GM21529 (cell line): Measurements from ENCODE around the gene MTG2.
A peak's percentile ranks its signal among the peaks of the same experiment; 100 is the strongest.
"Not testable (repeated sequence)": the region's sequence is repeated elsewhere in the genome, so short reads cannot be mapped to it uniquely, and the experiment has no call there.

Source experiments
- ATAC-seq: cut with Tn5 transposase; IDR thresholded peaks from one replicate; pipeline ENCODE4 v1.9.1; 2021; ENCODE audit not compliant: unreplicated experiment

Gene MTG2

DNA sequence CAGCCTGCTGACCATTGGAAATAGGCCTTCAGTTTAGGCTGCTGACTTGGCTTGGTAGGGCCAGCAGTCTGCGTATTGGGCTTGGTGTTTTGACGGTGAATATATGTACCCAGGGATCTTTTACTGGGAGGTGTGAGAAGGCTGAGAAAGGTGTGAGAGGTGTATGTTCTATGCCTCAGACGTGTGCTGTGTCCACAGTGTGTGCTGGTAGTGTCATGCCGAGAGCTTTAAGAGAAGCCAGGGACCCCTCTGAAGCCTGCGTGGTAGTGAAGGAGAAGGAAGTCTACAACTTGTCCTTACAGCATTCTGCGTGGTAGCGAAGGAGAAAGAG lies 37.2 kb upstream of the MTG2 start:
- no peak for ATAC-seq

DNA sequence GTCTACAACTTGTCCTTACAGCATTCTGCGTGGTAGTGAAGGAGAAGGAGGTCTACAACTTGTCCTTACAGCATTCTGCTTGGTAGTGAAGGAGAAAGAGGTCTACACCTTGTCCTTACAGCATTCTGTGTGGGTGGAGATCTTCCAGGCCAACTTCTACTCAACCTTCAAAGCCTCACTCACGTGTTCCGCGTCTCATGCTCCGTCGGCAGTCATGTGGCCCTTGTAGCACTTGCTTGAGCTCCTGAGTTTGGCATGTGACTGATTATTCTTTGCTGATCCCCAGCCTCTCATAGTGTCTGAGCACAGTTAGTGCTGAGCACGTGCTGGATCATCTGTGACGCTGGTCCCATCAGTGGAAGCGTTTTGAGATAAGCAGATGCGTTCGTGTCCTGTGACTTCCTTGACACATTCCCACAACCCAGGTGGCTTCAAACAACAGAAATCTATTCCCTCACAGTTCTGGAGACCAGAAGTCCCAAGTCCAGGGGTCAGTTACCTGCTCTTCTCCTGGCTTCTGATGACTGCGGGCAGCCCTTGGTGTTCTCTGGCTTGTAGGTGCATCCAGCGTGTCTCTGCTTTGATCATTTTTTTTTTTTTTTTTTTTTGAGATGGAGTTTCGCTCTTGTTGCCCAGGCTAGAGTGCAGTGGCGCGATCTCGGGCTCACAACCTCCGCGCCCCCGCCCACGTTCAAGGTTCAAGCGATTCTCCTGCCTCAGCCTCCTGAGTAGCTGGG lies 36.6 kb upstream of the MTG2 start:
- no peak for ATAC-seq

DNA sequence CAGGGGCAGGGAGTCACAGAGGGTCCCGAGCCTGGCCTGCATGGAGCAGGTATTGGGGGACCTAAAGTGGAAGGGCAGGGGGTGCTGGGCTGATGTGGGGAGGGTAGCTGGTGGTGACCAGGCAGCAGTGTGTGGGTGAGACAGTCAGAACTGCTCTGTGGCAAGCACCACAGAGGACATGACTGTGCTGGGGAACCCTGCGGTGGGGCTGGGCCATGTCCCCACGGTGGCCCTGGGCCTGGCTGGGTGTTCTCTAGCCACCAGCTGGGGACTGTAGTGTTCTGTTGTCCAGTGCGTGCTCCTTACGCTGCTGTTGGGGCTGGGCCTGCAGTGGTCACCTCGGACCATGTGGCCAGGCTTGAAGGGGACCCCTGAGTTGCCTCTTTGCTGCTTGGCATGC lies 35.7 kb upstream of the MTG2 start:
- no peak for ATAC-seq

DNA sequence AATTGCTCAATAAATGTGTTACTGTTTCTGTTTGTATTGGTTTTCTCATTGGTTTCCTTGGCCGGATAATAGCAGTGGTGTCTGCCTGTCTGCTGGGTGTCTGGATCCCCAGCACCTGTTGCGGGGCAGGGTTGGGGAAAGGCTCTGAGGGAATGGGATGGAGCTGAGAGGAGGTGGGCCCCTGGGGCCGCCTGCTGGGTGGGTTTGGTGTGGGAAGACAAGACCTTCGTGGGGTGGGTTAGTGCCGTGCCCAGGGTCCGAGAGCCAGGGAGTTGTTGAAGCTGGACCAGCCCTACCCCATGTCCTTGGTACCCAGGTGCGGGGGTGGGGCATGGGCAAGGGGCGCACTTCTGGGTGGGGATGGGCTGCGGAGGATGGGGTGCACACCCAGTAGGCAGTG lies 35.3 kb upstream of the MTG2 start:
- ATAC-seq = no peak

DNA sequence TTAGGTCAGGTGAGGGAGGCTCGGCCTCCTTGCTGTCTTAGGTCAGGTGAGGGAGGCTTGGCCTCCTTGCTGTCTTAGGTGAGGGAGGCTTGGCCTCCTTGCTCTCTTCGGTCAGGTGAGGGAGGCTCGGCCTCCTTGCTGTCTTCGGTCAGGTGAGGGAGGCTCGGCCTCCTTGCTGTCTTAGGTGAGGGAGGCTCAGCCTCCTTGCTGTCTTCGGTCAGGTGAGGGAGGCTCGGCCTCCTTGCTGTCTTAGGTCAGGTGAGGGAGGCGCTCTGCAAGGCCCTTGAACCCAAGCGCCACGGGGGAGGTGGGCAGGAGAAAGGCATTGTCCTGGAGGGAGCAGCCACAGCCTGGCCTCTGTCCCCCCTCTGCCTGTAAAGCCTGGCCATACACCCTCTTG lies 34.4 kb upstream of the MTG2 start:
- not testable (repeated sequence) for ATAC-seq

DNA sequence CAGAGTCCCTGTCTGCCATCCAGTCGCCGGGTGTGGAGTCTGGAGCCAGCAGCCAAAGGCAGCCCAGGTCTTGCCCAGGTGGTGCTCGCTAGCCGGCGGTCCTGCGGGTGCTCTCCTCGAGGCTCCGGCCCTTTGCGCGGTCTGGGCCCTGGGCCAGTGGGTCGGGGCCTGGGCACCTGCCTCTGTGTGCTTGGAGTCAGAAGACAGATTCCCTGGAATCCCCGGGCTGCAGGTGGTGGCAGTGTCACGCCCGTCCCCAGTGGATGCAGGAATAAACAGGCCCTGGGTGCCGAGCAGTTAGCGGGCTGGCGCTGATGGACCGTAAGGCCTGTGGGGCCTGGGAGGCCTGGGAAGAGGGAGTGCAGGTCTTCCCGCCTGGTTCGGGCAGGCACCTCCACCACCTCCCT lies 33.9 kb upstream of the MTG2 start:
- ATAC-seq = no peak

DNA sequence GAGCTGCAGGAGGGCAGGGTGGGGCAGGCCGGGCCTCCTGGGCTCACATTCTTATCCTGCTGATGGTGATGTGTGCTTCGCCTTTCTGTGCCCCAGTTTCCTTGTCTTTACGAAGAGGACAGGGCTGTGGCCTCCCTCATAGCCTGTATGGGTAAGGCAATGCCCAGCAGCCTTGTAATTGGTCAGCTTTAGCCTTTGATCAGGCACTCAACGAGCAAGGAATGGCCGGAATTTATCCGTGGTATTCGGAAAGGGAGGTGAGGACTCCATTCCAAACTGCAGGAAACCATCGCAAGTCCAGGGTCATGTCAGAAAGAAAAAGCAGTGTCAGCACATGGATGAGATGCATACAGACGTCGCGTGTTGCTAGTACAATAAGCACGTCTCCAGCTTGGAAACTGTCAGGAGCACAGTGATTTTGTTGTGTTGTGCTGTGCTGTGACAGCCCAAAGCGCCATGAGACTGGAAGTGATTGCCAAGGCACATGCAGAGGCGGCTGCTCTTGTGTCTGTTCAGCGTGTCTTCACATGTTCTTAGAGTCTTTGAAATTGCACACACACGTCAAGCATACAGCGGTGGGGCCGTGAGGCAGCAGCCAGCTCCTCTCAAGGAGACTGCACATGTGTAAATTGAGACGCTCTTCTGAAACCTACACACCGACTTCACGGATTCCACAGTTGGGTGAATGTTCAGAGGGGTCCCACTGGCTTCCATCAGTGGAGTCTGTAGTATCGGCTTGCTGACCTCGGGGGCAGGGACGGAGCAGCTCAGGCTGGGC lies 33.1 kb upstream of the MTG2 start:
- ATAC-seq = no peak

DNA sequence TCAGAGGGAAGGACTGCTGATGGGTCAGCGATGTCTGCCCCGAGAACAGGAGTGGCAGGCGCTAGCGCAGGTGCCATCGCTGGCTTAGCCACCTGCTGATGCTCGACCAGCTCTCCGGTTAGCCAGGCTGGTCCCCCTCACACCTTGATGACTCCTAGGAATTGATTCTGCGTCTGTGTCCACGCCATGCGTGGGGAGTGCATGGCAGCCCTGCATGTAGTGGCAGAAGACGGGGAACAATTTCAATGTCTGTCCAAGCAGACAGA lies 32.6 kb upstream of the MTG2 start:
- no peak for ATAC-seq

DNA sequence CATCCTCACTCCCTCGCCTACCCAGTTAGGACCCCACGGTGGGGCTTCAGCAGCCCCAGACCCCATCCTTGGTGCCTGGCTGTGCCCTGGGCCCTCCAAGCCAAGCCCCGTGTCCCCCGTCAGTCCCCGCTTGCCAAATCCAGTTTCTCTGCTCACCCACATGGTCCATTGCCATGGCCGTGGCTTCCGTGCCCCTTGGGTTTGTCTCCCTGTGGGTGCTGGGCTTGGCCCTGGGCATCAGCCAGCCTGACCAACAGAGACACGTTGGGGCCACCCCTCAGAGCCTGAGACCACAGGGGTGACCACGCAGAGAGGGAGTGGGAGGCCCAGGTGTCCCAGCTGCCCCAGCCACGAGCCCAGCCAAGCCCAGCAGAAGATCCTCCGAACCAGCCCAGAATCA lies 31.6 kb upstream of the MTG2 start:
- ATAC-seq = no peak

DNA sequence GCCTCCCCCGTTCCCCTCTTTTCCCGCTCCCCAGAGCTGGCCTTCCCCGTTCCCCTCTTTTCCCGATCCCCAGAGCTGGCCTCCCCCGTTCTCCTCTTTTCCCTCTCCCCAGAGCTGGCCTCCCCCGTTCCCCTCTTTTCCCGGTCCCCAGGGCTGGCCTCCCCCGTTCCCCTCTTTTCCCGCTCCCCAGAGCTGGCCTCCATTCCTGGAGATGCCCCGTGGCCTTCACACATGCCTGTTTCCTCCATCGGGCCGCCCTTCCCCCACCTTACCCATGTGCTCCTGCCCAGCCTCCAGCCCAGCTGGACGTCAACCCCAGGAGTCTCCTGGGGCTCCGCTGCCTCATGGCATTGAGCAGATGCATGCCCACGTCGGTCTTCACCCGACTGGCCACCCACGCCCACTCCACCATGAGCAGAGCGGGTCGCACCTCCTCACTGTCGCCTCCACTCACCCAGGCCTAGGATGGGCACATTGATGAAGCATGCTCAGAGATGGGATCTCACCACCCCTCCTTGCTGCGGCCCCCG lies 30.9 kb upstream of the MTG2 start:
- no peak for ATAC-seq

DNA sequence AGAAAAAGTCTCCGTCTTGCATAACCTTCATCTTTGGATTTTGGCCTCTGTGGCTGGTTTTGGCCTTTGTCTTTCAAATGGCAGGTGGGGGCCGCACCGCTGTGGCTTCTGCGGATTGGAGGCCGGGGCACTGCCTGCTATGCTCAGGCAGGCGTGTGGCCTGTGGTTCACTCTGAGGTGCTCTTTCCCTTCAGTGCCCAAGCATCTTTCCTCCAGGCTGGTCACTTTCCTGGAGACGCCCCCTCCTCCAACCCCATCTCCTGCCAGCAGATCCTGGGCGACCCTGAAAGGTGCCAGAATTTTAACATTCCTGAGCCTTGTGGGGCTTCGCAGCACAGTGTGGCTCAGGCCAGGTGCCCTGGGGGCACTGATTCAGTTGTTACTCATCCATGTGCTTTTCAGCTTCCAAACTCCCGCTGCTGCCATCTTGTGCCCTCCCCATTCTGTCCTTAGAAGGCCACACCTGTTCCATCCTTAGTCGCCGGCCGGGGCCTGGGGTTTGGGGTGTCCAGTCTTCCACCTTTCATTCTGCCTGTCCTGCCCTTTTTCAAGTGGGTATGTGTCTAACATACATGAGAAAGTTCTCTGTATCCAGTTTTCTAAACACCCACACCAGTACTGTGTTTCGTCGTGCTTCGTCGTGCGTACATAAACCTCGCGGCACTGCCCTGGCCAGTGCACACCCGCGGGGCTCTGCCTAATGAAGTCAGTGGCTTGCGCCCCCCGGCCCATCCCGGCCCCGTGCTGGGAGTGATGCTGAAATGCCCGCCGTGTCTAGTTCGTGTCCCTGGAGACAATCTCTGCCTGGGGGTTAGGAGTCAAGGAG lies 27.2 kb upstream of the MTG2 start:
- ATAC-seq = no peak

DNA sequence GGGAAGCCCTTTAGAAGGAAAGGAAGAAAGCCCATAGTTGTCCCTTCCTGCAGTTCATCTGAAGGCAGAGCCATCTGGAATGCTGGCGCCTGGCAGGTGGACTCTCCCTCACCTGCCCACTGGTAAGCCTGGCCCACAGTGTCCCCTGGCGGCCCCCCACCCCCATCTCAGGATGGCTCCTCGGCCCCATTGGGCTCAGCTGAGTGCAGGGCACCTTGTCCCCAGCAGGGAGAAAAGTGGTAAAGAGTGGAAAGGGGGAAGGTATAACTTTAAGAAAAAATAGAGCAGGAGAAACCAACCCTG lies 26.6 kb upstream of the MTG2 start:
- no peak for ATAC-seq

DNA sequence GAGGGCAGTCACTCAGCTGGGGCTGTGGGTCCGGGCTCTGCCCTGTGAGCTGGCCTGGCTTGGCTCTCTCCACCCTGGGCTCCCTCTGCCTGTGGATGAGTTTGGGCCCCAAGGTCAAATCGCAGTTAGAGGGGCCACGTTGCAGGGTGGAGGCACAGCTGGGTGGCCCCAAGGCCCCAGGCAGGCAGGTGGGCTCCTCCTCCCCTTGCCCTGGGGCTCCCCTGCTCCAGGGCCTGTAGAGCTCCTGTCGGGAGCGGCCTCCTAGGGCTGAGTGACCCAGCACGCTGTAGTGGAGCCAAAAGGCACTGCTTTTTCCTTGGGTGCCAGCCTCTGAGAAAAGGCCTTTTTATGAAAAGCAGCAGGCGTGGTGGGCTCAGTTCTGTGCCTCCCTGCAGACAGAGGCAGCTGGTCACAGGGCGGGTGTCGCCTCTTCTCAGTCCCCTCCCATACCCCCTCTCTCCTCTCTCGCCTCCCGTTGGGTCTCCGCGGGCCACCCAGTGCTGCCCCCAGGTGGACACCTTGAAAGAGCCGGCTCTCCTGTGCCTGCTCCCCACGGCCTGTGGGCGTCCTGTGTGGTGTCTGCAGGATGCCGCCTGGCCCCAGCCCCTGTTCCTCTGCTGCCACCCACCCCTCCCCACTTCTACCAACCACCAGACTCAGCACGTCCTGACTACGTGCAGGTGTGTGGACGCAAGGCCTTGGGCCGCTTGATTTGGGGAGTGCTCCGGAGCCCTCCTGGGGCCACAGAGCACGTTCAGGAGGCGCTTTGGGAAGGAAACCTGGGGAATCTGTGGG lies 26.0 kb upstream of the MTG2 start:
- ATAC-seq = peak; percentile 50

DNA sequence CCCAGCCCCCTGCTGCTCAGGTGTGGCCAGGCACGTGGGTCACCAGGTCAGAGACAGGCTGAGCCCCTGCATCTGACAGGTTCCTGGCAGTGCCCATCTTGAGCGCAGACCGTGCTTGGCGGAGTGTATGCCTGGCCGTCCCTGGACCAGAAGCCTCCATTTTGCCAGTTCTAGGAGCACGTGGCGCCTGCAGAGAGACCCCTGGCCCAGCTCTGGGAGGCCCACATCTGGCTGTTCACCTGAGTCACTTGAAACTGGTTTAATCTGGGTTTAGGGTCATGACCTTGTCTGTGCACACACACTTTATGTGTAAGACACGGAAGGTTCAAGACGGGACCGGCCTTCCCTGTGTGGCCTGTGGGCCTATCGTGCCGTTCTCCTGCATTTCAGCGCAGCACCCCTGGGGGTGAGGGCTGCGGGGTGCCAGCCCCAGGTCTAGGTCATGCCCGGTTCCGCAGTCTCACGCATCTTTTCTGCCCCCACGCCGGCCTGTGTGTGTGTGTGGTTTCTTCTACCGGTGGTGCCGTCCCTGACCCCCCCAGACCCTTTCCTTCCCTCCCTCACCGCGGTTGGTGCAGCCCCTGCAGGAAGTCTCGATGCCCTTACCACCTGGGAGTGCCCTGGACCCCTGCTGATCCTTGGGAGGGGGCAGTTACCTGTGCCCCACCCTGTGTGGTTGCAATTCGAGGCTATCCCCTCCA lies 25.3 kb upstream of the MTG2 start:
- ATAC-seq = no peak

DNA sequence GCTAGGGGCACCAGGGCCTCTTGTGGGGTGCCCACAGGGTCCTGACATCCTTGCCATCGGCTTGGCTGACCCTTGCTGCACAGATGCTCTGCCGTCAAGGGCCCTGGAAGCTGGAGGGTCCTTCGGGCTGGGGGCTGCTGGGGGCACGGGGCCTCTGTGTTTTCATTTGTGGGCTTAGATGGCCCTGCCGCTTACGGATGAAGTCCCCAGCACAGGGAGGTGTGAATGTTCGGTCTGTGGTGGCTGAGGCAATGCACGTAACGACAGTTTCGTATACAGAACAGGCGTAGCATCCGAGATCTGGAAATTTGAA lies 24.8 kb upstream of the MTG2 start:
- ATAC-seq = no peak

DNA sequence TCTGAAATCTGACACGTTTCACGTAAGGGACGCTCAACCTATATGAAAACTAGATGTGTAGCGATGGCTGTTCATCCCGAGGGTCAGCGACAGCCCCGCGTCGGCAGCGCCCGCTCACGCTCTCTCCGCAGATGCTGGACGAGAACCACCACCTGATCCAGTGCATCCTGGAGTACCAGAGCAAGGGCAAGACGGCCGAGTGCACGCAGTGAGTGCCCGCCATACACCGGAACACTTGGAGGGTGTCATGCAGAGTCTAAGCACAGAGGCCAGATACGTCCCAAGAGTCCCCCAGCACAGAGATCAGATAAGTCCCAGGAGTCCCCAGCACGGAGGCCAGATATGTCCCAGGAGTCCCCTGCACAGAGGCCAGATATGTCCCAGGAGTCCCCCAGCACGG lies 24.3 kb upstream of the MTG2 start:
- no peak for ATAC-seq

DNA sequence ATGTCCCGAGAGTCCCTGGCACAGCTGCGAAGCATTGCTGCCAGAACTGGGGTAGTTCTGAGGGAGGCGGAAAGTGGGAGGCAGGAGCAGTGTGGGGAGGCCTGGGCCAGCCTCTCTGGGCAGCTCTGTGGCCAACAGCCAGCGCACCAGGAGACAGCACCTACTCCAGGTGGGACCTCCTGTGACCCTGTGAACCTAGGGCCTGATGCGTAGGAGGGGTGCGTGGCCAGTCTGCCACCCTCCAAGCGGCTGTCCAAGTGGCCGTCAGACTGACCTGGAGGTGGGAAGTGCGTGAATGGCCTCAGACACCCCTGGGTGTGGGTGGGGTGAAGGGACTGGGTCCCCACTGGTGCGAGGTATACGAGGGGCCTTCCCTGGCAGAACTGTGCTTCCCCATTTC lies 23.8 kb upstream of the MTG2 start:
- ATAC-seq = no peak

DNA sequence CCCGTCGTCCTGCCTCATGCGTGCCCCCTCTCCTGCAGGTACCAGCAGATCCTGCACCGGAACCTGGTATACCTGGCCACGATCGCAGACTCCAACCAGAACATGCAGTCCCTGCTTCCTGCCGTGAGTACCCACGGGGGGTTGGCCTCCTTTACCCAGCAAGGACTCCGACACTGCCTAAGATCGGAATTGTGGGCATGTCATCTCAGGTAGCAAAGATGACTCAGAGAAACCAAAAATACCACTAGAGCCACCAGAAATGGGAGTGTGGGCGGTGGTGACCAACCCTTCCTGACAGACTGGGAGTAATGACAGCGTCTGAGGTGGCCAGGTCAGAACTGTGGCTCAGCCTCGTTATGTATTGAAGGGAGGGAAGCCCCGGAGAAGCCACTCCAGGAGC lies 23.0 kb upstream of the MTG2 start:
- ATAC-seq = no peak

DNA sequence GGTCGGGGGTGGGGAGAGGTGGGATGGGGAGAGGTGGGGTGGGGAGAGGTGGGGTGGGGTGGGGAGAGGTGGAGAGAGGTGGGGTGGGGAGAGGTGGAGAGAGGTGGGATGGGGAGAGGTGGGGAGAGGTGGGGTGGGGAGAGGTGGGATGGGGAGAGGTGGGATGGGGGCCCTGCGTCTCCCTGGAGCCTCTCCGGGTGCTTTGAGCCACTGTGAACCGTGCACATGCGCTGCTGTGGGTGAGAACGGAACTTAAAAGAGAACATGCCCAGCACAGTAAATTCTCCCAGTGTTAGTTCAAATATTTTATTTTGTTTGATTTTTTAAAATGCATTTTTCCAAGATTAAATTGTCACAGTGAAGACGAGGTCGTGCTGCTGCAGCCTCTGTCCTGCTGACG lies 22.6 kb upstream of the MTG2 start:
- ATAC-seq = no peak

DNA sequence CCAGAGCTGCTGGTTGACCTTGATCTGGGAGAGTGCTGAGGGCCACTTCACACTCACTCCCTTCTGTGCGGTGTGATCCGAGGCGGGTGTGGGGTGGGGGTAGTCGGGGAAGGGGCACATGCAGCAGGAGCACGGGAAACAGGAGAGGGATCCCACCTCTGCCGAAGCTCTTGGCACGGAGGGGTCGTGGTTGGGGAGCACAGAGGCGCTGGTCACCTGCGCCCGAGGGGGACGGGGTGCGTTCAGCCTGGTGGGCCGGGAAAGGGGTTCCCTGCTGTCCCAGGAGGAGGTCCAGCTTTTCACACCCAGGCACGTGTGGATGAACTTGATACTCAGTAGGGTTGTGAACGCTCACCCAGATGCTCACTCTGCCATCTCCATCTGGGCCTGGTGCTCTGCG lies 22.0 kb upstream of the MTG2 start:
- no peak for ATAC-seq

DNA sequence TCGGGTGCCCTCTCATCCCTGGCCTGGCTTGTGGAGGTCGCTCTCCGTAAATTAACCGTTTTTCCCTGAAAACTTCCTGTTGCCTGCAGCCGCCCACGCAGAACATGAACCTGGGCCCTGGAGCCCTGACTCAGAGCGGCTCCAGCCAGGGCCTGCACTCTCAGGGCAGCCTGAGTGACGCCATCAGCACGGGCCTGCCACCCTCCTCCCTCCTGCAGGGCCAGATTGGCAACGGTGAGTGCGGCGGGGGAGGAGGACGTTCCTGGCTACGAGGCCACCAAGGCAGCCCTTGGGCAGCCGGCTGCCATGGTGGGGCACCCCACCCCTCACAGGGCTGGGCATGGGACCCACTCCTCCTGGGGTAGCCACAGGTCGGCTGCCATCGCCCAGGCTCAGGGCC lies 21.5 kb upstream of the MTG2 start:
- ATAC-seq = no peak
